Spinal cord (tissue), 10 donors: Measurements from ENCODE around the gene GPR107. TPM values are rescaled to one million over a fixed set of nuclear protein-coding genes. Genes with fewer than 3 reads are reported as not detected.

ENCODE experiments used
- DNase-seq, 6 donors: peaks; one replicate each; pipeline versions ENCODE4 v3.0.0 to v3.0.0-alpha.2; 2013 to 2015; ENCODE audit warnings: low spot score in 6 of 6, low read depth in 4 of 6
- H3K27ac ChIP-seq: one replicate; pipeline ENCODE4 v1.5.1; 2013; ENCODE audit warnings: low read depth, low read length, control low read depth
- H3K27me3 ChIP-seq: one replicate; pipeline ENCODE4 v1.6.1; 2013; ENCODE audit warnings: low read length; ENCODE audit not compliant: control insufficient read depth, insufficient read depth
- H3K36me3 ChIP-seq: one replicate; pipeline ENCODE4 v1.6.1; 2013; ENCODE audit warnings: low read length; ENCODE audit not compliant: control insufficient read depth, insufficient read depth
- H3K4me1 ChIP-seq: one replicate; pipeline ENCODE4 v1.6.1; 2013; ENCODE audit warnings: low read length; ENCODE audit not compliant: control insufficient read depth, insufficient read depth
- H3K4me3 ChIP-seq: one replicate; pipeline ENCODE4 v1.5.1; 2013; ENCODE audit warnings: low read depth, low read length, control low read depth
- H3K9me3 ChIP-seq: one replicate; pipeline ENCODE4 v1.6.1; 2013; ENCODE audit warnings: low read length; ENCODE audit not compliant: control insufficient read depth, insufficient read depth
- WGBS: methylation state at CpG from one replicate; pipeline ENCODE4 v1.1.5; 2013; ENCODE audit warnings: missing lambda C conversion rate; ENCODE audit not compliant: insufficient coverage; 5-methylcytosine and 5-hydroxymethylcytosine counted together
- polyA plus RNA-seq, 2 donors: library from polyadenylated mRNA; unstranded; fragments of 120-200 nt; gene quantifications; one replicate each; pipeline ENCODE4 v1.2.1, GENCODE V29; 2013; ENCODE audit not compliant: insufficient read length in 2 of 2
- total RNA-seq, 2 donors: library from RNA; depleted of rRNA in 1 of 2; stranded (reverse); fragments of 120-200 nt in 1 of 2; fragments of >200 nt in 1 of 2; gene quantifications; one replicate each; pipeline versions ENCODE4 v1.2.3 to v1.2.4, GENCODE V29; 2013 to 2014
- donor health status: healthy.

GPR107 gene
- total and polyA plus RNA-seq, 4 donors: 24.8 to 46.6 (median 44.2) TPM

DNA sequence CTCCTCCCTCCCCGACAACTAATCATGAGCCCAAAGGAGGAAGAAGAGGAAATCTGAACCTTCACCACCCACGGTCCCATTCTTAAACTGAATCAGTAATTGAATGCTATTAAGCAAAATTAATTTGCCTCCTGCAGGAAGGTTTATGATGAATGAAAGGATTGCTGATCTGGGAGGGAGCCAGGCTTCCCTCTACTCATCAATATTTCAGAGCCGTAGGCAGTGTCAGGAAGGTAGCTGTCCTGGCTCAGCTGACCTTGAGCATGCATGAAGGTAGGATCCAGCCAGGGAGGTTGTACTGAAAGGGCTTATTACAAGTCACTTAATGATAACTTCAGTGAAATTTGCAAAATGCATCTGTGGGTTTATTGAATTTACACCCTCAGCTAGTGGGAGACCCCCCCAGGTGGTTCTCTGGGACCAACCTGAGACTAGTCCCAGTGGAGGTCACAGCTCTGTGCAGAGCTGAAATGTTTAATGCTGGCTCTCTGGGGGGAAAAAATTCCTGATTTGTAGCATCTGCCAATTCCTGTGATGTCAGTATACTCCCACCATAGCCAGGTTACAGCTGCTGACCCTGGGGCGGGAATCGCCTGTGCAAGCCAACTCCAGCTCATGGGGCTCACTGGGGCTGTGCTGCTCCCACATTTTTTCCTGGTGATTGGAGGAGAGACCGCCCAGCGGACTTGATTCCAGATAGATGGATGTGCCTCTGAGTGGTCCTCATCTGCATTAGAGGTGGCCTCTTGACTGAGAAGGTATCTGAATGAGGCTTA lies 70.6 kb downstream of the GPR107 start:
- peak in 1 of 6 donors; percentile 66 for DNase-seq
- H3K27ac ChIP-seq: no peak overlapping the region
- no peaks in the 10 kb centered on the region for H3K9me3 ChIP-seq
- no peaks in the 10 kb centered on the region for H3K27me3 ChIP-seq
- no CpG with 5 or more reads among the region's 7 CpGs for WGBS
- H3K36me3 ChIP-seq: peaks cover 33% of the 10 kb centered on the region
- peaks cover 3% of the 10 kb centered on the region for H3K4me1 ChIP-seq
- H3K4me3 ChIP-seq: no peak overlapping the region

DNA sequence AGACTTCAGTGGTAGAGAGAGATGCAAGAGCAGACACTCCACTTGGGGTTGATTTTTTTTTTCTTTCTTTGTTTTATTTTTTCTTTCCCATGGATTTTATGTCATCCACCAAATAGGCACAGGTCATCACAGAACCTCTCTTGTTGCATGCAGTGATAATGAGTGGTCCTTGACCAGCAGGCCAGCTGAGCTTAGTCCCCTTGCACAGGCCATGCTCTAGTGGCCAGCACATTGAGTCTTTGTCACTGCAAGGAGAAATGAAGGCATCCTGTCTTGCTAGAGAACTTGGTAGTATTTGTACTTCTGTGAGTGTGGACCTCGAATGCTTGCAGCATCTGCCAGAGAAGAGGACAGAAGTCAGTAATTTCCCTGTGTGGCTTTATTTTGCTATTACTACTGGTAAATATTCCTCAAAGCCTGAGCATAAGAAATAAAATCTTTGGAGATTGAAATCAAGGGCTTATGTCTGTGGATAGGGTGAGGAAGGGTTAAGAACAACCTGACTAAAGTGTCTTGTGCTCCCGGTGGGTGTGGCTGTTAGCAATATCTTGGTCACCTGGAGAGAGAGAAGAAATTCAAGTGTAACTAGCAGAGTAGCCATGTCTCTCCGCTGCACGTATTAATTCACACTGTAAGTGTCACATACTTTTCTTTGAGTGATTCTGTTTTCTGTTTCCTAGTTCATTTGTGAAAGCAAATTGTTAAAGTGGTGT lies 73.2 kb downstream of the GPR107 start:
- Histone ChIP-seq H3K27ac (no peak overlapping the region), H3K36me3 (peaks cover 40% of the 10 kb centered on the region), H3K4me3 (no peak overlapping the region), H3K4me1 (peaks cover 7% of the 10 kb centered on the region), H3K27me3 (no peaks in the 10 kb centered on the region), H3K9me3 (no peaks in the 10 kb centered on the region)
- no peak for DNase-seq
- WGBS: no CpG with 5 or more reads among the region's 4 CpGs

DNA sequence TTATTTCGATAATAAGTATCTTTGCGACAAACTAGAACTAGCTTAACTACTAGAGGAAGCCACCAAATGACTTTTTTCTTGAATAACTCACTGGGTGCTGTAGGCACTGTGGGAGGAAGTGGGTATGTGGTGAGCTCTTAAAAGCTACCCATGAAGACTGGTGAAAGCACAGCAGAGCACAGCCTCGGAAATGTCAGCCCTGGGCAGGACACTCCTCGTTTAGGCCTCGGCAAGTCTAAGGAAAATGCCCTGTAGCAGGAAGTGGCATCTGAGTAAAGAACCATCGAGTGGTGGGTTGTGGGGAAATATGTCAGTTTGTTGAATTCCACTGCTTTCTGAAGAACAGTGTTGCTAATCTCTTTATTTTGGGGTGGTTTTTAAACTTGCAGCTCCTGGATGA lies 74.5 kb downstream of the GPR107 start:
- peaks cover 7% of the 10 kb centered on the region for H3K4me1 ChIP-seq
- 90% methylated on average over 4 of the region's 6 CpGs for WGBS
- DNase-seq: no peak
- no peaks in the 10 kb centered on the region for H3K27me3 ChIP-seq
- no peak overlapping the region for H3K4me3 ChIP-seq
- peaks cover 41% of the 10 kb centered on the region for H3K36me3 ChIP-seq
- no peaks in the 10 kb centered on the region for H3K9me3 ChIP-seq
- H3K27ac ChIP-seq: no peak overlapping the region

DNA sequence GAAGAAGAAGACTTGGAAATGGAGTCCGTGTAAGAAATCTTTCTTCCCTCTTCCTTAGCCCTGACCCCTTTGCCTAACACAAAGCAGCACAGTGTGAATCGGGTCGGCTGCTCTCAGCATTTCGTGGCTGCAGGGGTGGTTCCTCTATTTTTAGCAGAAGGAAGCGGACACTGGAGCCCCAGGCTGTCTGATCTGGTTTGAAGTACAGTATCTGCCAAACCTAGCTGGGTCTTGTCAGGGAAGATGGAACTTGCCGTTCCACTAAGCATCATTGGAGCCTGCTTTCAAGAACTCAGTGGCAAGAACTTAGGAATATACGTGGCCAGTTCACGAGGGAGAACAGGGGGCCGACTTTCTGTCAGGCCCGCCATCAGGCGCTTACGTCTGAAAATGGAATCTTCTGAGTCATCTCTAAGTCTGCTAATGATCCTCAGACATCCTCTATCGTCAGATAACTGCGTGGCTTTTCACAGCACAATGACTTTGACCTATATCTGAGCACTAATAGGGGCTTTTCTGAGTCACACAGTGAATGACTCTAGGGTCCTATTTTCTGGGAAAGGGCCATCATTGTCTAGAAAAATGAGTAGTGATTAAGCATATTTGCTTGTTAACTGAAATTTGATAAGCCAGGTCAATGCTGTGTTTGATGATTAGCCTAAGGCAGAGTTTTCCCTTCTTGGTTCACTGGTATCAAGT lies 75.2 kb downstream of the GPR107 start:
- Histone ChIP-seq H3K4me3 (no peak overlapping the region), H3K4me1 (peaks cover 7% of the 10 kb centered on the region), H3K9me3 (no peaks in the 10 kb centered on the region), H3K27ac (no peak overlapping the region), H3K27me3 (no peaks in the 10 kb centered on the region), H3K36me3 (peaks cover 45% of the 10 kb centered on the region)
- 77% methylated on average over 13 of the region's 14 CpGs for WGBS
- DNase-seq: peak in 1 of 6 donors; percentile 50

DNA sequence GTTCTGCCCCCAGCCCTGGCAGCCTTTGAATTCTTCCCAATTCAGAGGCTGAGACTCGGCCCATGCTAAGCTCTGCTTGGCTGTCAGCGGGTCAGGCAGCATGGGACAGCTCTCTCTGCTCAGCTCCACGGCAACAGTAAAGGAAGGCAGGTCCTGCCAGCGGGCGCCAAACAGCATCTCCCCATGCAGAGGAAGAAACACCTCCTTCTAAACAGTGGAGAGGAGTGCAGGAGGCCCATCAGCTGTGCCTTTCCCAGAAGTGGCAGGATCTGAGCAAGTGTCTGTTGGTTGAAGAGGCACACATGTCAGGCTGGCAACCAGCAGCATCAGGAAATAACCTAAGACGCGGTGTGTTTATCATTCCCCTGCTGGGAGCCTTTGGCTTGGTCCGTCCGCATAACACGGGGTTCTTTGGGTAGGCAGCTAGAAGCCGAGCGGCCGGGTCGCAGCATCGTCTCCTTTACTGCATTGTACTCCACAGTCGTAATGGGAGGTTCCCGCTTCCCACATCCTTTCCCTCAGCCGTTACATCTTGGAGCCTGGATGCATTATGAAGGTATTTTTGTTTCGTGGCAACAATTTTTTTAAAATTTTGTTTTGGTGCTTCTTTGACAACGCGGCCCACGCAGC lies 75.8 kb downstream of the GPR107 start:
- Histone ChIP-seq H3K9me3 (no peaks in the 10 kb centered on the region), H3K36me3 (peaks cover 47% of the 10 kb centered on the region), H3K4me1 (peaks cover 7% of the 10 kb centered on the region), H3K27ac (no peak overlapping the region), H3K4me3 (no peak overlapping the region), H3K27me3 (no peaks in the 10 kb centered on the region)
- WGBS: 63% methylated on average over 16 of the region's 22 CpGs
- peak in 1 of 6 donors; percentile 33 for DNase-seq

DNA sequence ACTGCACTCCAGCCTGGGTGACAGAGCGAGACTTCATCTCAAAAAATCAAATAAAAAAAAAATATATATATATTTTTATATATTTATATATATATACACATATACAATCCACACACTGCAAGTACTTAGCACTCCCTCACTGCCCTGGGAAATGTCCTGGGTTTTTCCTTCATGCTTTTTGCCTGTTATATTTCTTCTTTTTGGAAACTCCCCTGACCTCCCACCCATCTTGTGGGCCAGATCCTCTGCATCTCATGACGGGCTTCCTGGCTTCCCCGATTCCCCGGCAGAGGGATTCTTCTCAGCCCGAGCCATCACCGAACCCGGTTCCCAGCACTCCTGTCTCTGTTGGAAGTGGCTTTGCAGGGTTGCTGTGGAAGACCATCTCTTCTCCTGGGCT lies 79.0 kb downstream of the GPR107 start:
- no peak for DNase-seq
- Histone ChIP-seq H3K9me3 (no peaks in the 10 kb centered on the region), H3K36me3 (peaks cover 50% of the 10 kb centered on the region), H3K27me3 (no peaks in the 10 kb centered on the region), H3K27ac (no peak overlapping the region), H3K4me1 (peaks cover 14% of the 10 kb centered on the region), H3K4me3 (no peak overlapping the region)
- WGBS: 79% methylated on average over 4 of the region's 7 CpGs

DNA sequence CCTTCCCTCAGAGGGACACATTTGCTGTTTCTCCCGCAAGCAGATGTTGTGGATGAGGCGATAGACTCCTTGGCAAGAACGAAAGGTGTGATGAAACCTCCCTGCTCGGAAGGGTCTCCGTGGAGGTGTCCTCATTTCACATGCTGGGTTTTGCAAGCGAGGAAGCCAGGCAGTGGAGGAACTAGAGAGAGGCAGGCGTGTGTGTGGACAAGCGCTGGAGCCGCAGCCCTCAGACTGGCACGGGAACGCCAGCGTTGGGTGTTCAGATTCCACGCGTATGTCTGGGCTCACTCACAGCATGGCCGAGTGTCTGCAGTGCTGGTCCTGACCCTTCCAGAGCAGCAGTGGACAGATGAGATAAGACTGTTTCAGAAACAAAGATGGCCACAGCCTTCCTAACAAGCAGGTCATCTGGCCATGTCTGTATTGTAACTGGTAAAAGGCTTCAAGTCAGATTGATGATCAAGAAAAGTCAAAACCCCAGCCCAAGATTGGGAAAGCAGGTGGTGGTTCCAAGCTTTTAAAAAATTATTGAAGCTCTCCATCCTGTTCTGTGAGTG lies 83.5 kb downstream of the GPR107 start:
- WGBS: 97% methylated on average over 14 of the region's 15 CpGs
- H3K4me1 ChIP-seq: peaks cover 27% of the 10 kb centered on the region
- H3K27me3 ChIP-seq: no peaks in the 10 kb centered on the region
- H3K27ac ChIP-seq: no peak overlapping the region
- H3K9me3 ChIP-seq: no peaks in the 10 kb centered on the region
- DNase-seq: no peak
- peaks cover 23% of the 10 kb centered on the region for H3K36me3 ChIP-seq
- no peak overlapping the region for H3K4me3 ChIP-seq

DNA sequence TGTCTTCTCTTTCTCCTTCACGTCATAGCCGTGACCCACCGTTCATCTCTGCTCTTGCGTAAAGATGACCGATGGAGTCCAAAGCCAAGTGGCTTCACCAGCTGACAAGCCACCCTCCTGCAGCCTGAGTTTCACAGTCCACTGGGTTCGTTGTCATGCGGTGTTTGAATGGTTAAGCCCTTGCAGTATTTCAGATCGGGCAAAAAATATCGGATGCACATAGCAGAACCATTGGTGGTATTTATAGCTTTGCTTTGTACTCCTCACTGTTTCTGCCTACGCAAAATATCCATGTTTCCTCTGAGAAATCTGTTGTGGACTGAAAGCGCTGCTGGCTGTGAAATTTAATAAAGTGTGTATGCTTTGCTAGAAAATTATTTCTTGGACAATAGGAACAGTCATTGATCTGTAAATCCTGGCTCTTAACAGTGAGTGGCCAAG lies 84.0 kb downstream of the GPR107 start:
- H3K4me1 ChIP-seq: peaks cover 31% of the 10 kb centered on the region
- peak overlapping the region; percentile 63 for H3K27ac ChIP-seq
- peak in 1 of 6 donors; percentile 72 for DNase-seq
- H3K27me3 ChIP-seq: no peaks in the 10 kb centered on the region
- H3K36me3 ChIP-seq: peaks cover 21% of the 10 kb centered on the region
- 83% methylated on average over 8 of the region's 11 CpGs for WGBS
- H3K9me3 ChIP-seq: no peaks in the 10 kb centered on the region
- no peak overlapping the region for H3K4me3 ChIP-seq

DNA sequence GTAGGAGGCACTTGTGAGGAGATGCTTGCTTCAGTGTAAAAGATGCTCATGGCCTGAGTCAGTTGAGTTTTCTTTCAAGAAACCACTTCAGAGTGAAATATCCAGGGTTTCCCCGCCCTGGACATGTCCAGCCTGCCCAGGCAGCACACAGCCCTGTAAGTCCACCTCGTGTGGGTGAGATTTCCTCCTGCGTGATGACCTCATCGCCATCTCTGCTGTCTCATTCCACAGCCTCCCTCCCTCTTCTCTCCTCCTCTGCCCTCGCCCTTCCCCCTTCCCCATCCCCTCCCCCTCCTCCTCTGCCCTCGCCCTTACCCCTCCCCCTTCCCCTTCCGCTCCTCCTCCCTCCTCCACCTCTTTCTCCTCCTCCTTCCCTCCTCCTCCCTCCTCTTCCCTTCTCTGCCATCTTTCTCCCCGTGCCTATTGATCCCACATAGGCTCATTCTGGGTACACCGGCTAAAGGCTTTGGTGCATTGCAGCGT lies 84.5 kb downstream of the GPR107 start:
- Histone ChIP-seq H3K36me3 (peaks cover 21% of the 10 kb centered on the region), H3K27me3 (no peaks in the 10 kb centered on the region), H3K4me1 (peaks cover 35% of the 10 kb centered on the region), H3K27ac (peak overlapping the region; percentile 67), H3K9me3 (no peaks in the 10 kb centered on the region), H3K4me3 (no peak overlapping the region)
- peak in 2 of 6 donors; percentile 49 to 79 for DNase-seq
- WGBS: 22% methylated on average over 6 of the region's 10 CpGs
